Heart left ventricle (tissue), 16 donors: ENCODE data around the gene TTC7B. TPM values are rescaled to one million over a fixed set of nuclear protein-coding genes. Genes with fewer than 3 reads are reported as not detected.

Source experiments
- ATAC-seq, 4 donors: fragments of 200-7000 bp; cut with Tn5 transposase; one replicate each; pipeline ENCODE4 v1.9.1; 2020 to 2022; ENCODE audit warnings: moderate library complexity in 4 of 4, mild to moderate bottlenecking in 3 of 4, moderate number of reproducible peaks in 1 of 4
- DNase-seq, 5 donors: peaks; one replicate each; pipeline ENCODE4 v3.0.0-alpha.2; 2020
- H3K27ac ChIP-seq, 12 donors: fragments of 200-600 bp; sonication (generic) in 4 of 12; one replicate each; pipeline versions ENCODE4 v1.5.0 to v1.8.0; 2016 to 2022; ENCODE audit warnings: mild to moderate bottlenecking in 2 of 12
- H3K27me3 ChIP-seq, 9 donors: fragments of 200-600 bp; sonication (generic) in 2 of 9; one replicate each; pipeline versions ENCODE4 v1.5.1 to v1.8.0; 2016 to 2022; ENCODE audit warnings: mild to moderate bottlenecking in 3 of 9
- H3K36me3 ChIP-seq, 9 donors: fragments of 200-600 bp; sonication (generic) in 2 of 9; one replicate each; pipeline versions ENCODE4 v1.5.0 to v1.8.0; 2018 to 2022; ENCODE audit warnings: mild to moderate bottlenecking in 2 of 9
- H3K4me1 ChIP-seq, 12 donors: fragments of 200-600 bp; sonication (generic) in 4 of 12; one replicate each; pipeline versions ENCODE4 v1.5.0 to v1.8.0; 2016 to 2022; ENCODE audit warnings: mild to moderate bottlenecking in 3 of 12
- H3K4me3 ChIP-seq, 12 donors: fragments of 200-600 bp; sonication (generic) in 4 of 12; one replicate each; pipeline versions ENCODE4 v1.5.0 to v1.8.0; 2017 to 2022; ENCODE audit warnings: mild to moderate bottlenecking in 9 of 12, moderate library complexity in 4 of 12
- H3K9me3 ChIP-seq, 12 donors: fragments of 200-600 bp; sonication (generic) in 4 of 12; one replicate each; pipeline versions ENCODE4 v1.5.0 to v1.8.0; 2016 to 2022; ENCODE audit warnings: mild to moderate bottlenecking in 1 of 12
- CTCF ChIP-seq, 12 donors: fragments of 200-600 bp; sonication (generic) in 4 of 12; IDR thresholded peaks; one replicate each; pipeline versions ENCODE4 v1.5.0 to v1.8.0; 2018 to 2022; ENCODE audit warnings: antibody characterized with exemption in 12 of 12, mild to moderate bottlenecking in 5 of 12
- POLR2A ChIP-seq, 2 donors: fragments of 450-650 bp; IDR thresholded peaks; one replicate each; pipeline ENCODE4 v1.6.1; 2017; ENCODE audit warnings: antibody characterized with exemption in 2 of 2, mild to moderate bottlenecking in 2 of 2, moderate library complexity in 2 of 2
- WGBS, 4 donors: extraction: QIAGEN DNeasy Blood & Tissue Kit in 2 of 4; methylation state at CpG; one replicate each; pipeline versions ENCODE4 v1.1.5 to v1.1.7; 2013 to 2018; 5-methylcytosine and 5-hydroxymethylcytosine counted together
- intact Hi-C, 10 donors: fragments of 100-400 bp; cut with DNase I; formaldehyde crosslinking; loops; one replicate each; pipeline versions ENCODE4 v1.11.1 to v1.14.2; 2022
- polyA plus RNA-seq, 2 donors: library from polyadenylated mRNA; stranded (reverse); fragments of 200-250 nt; gene quantifications; one replicate each; pipeline ENCODE4 v1.2.3, GENCODE V29; 2013
- total RNA-seq, 9 donors: library from RNA; depleted of rRNA in 2 of 9; stranded (reverse); fragments of >200 nt in 2 of 9; fragmentation: NEBNext Ultra II Directional in 3 of 9; extraction: Animal tissue kit (Norgen Biotek cat#: 25700) in 3 of 9; gene quantifications; one replicate each; pipeline versions ENCODE4 v1.1.0 to v1.2.4, GENCODE V29; 2016 to 2023
- donor health status: ischemic (EF 13 %, LVEDD 7.1; RV severe dilation, severe dysfunction).
- donor health status: healthy with polysubstance abuse.
- donor health status: DM: no; HTN: yes; CAD: no.
- donor health status: DM: no; HTN: no; CAD: no.
- donor health status: ischemic (EF 25% LVEDD 6.9; RV normal size, moderate dysfunction).
- donor health status: ischemic (EF 25% LVEDD 5.7; RV mildly dilated, moderate dysfunction).
- donor health status: healthy.
- donor health status: DM: yes; HTN: yes; CAD: no.
- donor health status: ischemic (EF 35%, LVEDD 5.7; RV mildly dilated, moderate dysfunction).
- donor health status: nonischemic (EF 11% LVEDD 7.7; RV severe dilation, severe dysfunction).
- donor health status: DM: yes; HTN: yes; CAD: no.
- donor health status: PGD.
- donor health status: ischemic (EF 29% LVEDD 5.4; RV normal size, mild dysfunction).
- donor health status: nonischemic (EF 23%, LVEDD 6.1; RV moderate dilation, normal function).

TTC7B gene
- total and polyA plus RNA-seq, 11 donors: 20.3 to 76.1 (median 62.6) TPM

- no peak for ATAC-seq
- intact Hi-C loops: no loop called here
- Histone ChIP-seq H3K36me3 (peaks cover 0 to 18% (median 5%) of the 10 kb centered on the region in 9 donors), H3K27ac (no peak overlapping the region), H3K4me3 (no peak overlapping the region), H3K9me3 (no peaks in the 10 kb centered on the region), H3K27me3 (no peaks in the 10 kb centered on the region), H3K4me1 (peaks cover 0 to 17% (median 0%) of the 10 kb centered on the region in 12 donors)
- 57 to 82% (median 77%) methylated on average over 1 of the region's 1 CpG for WGBS, 4 donors
- DNase-seq: no peak
- TF ChIP-seq CTCF (IDR thresholded peaks at IDR 0.05): no peak
- TF ChIP-seq POLR2A (IDR thresholded peaks at IDR 0.05): no peak
Measured at GRCh38 chr14:90714811-90715210, 101.4 kb downstream of the TTC7B start.

- intact Hi-C loops: loop anchor here in 1 of 10 donors (5.0 kb wide), 1 partner anchor 102 kb away; no protein-coding TSS in a partner anchor
- H3K36me3 ChIP-seq: no peaks in the 10 kb centered on the region
- WGBS, 4 donors: 90 to 96% (median 91%) methylated on average over 9 of the region's 9 CpGs
- H3K9me3 ChIP-seq: no peaks in the 10 kb centered on the region
- peaks cover 0 to 14% (median 0%) of the 10 kb centered on the region in 12 donors for H3K4me1 ChIP-seq
- H3K4me3 ChIP-seq: no peak overlapping the region
- DNase-seq (no peak), ATAC-seq (no peak)
- H3K27ac ChIP-seq: no peak overlapping the region
- TF ChIP-seq POLR2A (IDR thresholded peaks at IDR 0.05) (no peak), CTCF (IDR thresholded peaks at IDR 0.05) (no peak)
- H3K27me3 ChIP-seq: no peaks in the 10 kb centered on the region
Measured at GRCh38 chr14:90704738-90705392, 111.4 kb downstream of the TTC7B start.

DNA sequence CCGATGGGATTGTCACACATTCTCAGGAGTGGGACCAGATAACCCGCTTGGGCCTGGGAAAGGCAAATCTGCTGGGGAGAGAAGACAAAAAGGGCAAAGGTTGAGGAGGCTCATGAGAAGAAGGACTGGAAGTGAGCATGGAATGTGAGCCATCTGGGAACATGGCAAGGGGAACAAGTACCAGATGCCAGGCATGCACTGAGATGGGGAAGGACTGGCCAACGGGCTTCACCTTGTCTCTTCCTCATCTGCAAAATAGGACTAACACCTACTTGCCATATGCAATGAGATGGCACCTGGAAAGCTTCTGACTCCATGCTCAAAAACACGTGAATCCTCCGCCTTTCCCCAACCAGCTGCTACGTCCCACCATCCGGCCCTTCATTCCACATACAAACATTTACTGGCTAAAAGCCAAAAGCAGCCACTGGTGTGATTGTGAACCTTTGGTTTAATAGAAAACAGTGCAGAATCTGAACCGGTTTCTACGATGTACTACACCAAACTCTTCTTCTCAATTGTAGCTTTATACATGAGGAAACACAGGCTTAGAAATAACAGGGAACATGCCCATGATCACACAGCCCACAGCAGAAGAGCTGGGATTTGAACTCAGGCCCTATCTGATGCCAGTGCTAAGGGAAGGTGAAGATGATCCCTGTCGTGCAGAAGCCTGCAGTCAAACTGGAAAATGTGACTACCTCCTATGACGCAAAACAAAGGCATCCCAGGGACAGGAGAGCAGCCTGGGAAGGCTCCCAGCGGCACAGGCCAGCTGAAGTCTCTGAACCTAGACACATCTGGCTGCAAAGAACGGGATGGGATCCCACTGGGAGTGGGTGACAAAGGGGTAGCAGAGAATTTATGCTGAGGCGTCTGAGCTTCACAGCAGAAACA, 112.1 kb downstream of the TTC7B start:
- TF ChIP-seq POLR2A (IDR thresholded peaks at IDR 0.05) (no peak), CTCF (IDR thresholded peaks at IDR 0.05) (no peak)
- intact Hi-C loops: loop anchor here in 1 of 10 donors (5.0 kb wide), 1 partner anchor 103 kb away; no protein-coding TSS in a partner anchor

More for the DNA sequence above, 112.1 kb downstream of the TTC7B start:
- ATAC-seq (no peak), DNase-seq (no peak)
- peaks cover 0 to 16% (median 2%) of the 10 kb centered on the region in 12 donors for H3K4me1 ChIP-seq
- H3K4me3 ChIP-seq: no peak overlapping the region
- H3K36me3 ChIP-seq: no peaks in the 10 kb centered on the region
- no peak overlapping the region for H3K27ac ChIP-seq
- no peaks in the 10 kb centered on the region for H3K9me3 ChIP-seq
- 60 to 81% (median 77%) methylated on average over 14 of the region's 14 CpGs for WGBS, 4 donors
- no peaks in the 10 kb centered on the region for H3K27me3 ChIP-seq
